ENCODE measurements around the gene RBM33. TPM values are rescaled to one million over a fixed set of nuclear protein-coding genes. Genes with fewer than 3 reads are reported as not detected.

Gene RBM33
- polyA plus RNA-seq, 1 experiment, result 9.5 TPM

DNA sequence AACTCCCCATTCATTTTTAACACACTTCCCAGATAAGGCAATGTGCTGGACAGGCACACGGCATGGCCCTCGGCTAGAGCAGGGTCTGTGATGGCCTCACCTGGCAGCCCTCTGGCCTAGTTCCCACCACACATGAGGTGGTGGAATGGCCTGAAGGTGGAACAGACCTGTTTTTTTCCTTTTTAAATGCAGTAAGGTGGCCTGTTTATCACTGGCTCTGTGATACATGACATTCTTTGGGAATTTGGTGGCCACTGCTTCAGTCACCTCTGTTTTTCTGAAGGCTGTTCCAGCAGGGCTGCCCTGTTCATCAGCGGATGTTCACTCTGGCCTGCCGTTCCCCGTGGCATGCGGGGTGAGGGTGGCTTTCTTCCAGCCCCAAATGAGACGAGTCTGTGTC, 131.2 kb downstream of the RBM33 start:
- POLR2A ChIA-PET, result no interaction called here
- no peaks in the 10 kb centered on the region for H3K9me3 ChIP-seq (ENCODE audit: control insufficient read depth, insufficient read depth, low read length)
- no peak for TF ChIP-seq CTCF (IDR thresholded peaks at IDR 0.05; ENCODE audit: low read depth, low read length)
- no peak for DNase-seq (ENCODE audit: low read depth, low spot score)
- no peak overlapping the region for H3K27ac ChIP-seq (ENCODE audit: low read depth, low read length)
- CTCF ChIA-PET, result interaction anchor here (1.3 kb wide), 1 partner anchor 177 kb away, joined by 4 read pairs; no protein-coding TSS in a partner anchor
- H3K4me3 ChIP-seq (ENCODE audit: low read depth, low read length), result no peak overlapping the region
- no peaks in the 10 kb centered on the region for H3K27me3 ChIP-seq (ENCODE audit: control insufficient read depth, insufficient read depth, low read length)

- Histone ChIP-seq H3K27ac (ENCODE audit: low read depth, low read length) (no peak overlapping the region), H3K4me3 (ENCODE audit: low read depth, low read length) (no peak overlapping the region), H3K27me3 (ENCODE audit: control insufficient read depth, insufficient read depth, low read length) (no peaks in the 10 kb centered on the region), H3K9me3 (ENCODE audit: control insufficient read depth, insufficient read depth, low read length) (no peaks in the 10 kb centered on the region; the same call in 1 of the 2 replicates)
- POLR2A ChIA-PET, result no interaction called here
- CTCF ChIA-PET, result interaction anchor here (1.3 to 2.0 kb wide), 2 partner anchors 8 to 178 kb away, joined by 4 to 10 read pairs; no protein-coding TSS in a partner anchor
- DNase-seq (ENCODE audit: low read depth, low spot score), result no peak
- TF ChIP-seq CTCF (IDR thresholded peaks at IDR 0.05; ENCODE audit: low read depth, low read length), result no peak
Measured at GRCh38 chr7:155776606-155777005, 132.1 kb downstream of the RBM33 start.

GRCh38 chr7:155778349-155778748, 133.9 kb downstream of the RBM33 start:
- CTCF ChIA-PET, result interaction anchor here (1.0 to 2.0 kb wide), 4 partner anchors 10 to 180 kb away, joined by 3 to 10 read pairs (median 7); no protein-coding TSS in a partner anchor
- no peak for TF ChIP-seq CTCF (IDR thresholded peaks at IDR 0.05; ENCODE audit: low read depth, low read length)
- Histone ChIP-seq H3K9me3 (ENCODE audit: control insufficient read depth, insufficient read depth, low read length) (no peaks in the 10 kb centered on the region; the same call in 1 of the 2 replicates), H3K4me3 (ENCODE audit: low read depth, low read length) (no peak overlapping the region), H3K27me3 (ENCODE audit: control insufficient read depth, insufficient read depth, low read length) (no peaks in the 10 kb centered on the region), H3K27ac (ENCODE audit: low read depth, low read length) (no peak overlapping the region)
- DNase-seq (ENCODE audit: low read depth, low spot score), result no peak
- POLR2A ChIA-PET, result no interaction called here

GRCh38 chr7:155780884-155781283, 136.4 kb downstream of the RBM33 start:
- no peak for TF ChIP-seq CTCF (IDR thresholded peaks at IDR 0.05; ENCODE audit: low read depth, low read length)
- POLR2A ChIA-PET, result no interaction called here

DNA sequence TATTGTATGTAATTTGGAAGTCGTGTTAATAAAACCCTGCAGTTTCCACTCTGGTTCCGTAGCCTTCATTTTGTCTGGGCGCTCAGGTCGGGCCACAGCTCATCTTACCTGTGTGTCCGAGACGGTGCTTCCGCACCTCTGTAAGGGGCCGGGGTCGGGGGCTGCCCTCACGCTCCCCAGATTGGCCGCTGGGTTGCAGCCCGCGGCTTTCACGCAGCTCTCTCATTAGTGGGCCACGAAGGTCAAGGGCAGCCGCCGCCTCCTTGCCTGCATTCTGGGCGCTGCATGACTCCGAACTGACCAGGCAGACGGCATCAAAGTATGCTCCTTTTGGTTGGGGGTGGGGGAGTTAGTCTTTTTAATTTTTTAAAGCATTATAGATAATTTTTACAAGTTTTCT, 137.0 kb downstream of the RBM33 start:
- Histone ChIP-seq H3K27ac (ENCODE audit: low read depth, low read length) (no peak overlapping the region), H3K27me3 (ENCODE audit: control insufficient read depth, insufficient read depth, low read length) (no peaks in the 10 kb centered on the region), H3K4me3 (ENCODE audit: low read depth, low read length) (no peak overlapping the region), H3K9me3 (ENCODE audit: control insufficient read depth, insufficient read depth, low read length) (no peaks in the 10 kb centered on the region; the same call in 1 of the 2 replicates)
- ChIA-PET POLR2A (no interaction called here), CTCF (interaction anchor here (0.8 to 1.9 kb wide), 3 partner anchors 11 to 183 kb away, joined by 3 to 8 read pairs (median 4); no protein-coding TSS in a partner anchor)
- DNase-seq (ENCODE audit: low read depth, low spot score), result no peak
- TF ChIP-seq CTCF (IDR thresholded peaks at IDR 0.05; ENCODE audit: low read depth, low read length), result no peak

More at GRCh38 chr7:155780884-155781283, 136.4 kb downstream of the RBM33 start:
- H3K9me3 ChIP-seq (ENCODE audit: control insufficient read depth, insufficient read depth, low read length), result no peaks in the 10 kb centered on the region; the same call in 1 of the 2 replicates
- H3K27ac ChIP-seq (ENCODE audit: low read depth, low read length), result no peak overlapping the region
- H3K4me3 ChIP-seq (ENCODE audit: low read depth, low read length), result no peak overlapping the region
- no peak for DNase-seq (ENCODE audit: low read depth, low spot score)
- no peaks in the 10 kb centered on the region for H3K27me3 ChIP-seq (ENCODE audit: control insufficient read depth, insufficient read depth, low read length)
- CTCF ChIA-PET, result interaction anchor here (1.2 to 1.9 kb wide), 2 partner anchors 10 to 13 kb away, joined by 3 to 8 read pairs; no protein-coding TSS in a partner anchor

All from AG04450 (cell line).